VCaP (cell line): ENCODE measurements around the gene OLFML2A.

Experiments used
- H3K27ac ChIP-seq: fragments of 450-650 bp; 2 replicates; pipeline ENCODE4 v1.5.1; 2017
- CTCF ChIP-seq: fragments of 450-650 bp; conservative IDR thresholded peaks from 2 replicates; pipeline ENCODE4 v1.5.1; 2017; ENCODE audit warnings: mild to moderate bottlenecking, moderate library complexity

The OLFML2A gene

GRCh38 chr9:124780060-124780756 lies 3.3 kb downstream of the OLFML2A start:
- H3K27ac ChIP-seq, result no peak overlapping the region
- TF ChIP-seq CTCF, result no peak

DNA sequence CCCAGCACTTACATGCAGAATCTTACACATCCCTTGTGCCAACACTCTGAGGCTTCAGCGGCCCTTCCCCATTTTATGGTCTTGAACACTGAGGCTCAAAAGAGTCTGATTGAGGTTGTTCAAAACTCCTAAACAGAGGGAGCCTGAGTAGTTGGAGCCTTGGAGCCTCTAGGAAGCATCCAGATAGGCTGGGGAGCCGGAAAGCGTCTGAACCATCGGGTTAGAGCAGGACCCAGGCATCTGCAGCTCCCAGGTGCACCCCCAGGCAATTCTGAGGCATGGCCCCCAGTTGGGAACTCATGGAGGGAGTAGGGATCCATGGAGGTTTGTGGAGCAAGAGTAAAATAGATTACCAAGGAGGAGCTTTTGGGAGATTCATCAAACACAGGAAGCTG lies 3.8 kb downstream of the OLFML2A start:
- H3K27ac ChIP-seq, result no peak overlapping the region
- no peak for TF ChIP-seq CTCF

DNA sequence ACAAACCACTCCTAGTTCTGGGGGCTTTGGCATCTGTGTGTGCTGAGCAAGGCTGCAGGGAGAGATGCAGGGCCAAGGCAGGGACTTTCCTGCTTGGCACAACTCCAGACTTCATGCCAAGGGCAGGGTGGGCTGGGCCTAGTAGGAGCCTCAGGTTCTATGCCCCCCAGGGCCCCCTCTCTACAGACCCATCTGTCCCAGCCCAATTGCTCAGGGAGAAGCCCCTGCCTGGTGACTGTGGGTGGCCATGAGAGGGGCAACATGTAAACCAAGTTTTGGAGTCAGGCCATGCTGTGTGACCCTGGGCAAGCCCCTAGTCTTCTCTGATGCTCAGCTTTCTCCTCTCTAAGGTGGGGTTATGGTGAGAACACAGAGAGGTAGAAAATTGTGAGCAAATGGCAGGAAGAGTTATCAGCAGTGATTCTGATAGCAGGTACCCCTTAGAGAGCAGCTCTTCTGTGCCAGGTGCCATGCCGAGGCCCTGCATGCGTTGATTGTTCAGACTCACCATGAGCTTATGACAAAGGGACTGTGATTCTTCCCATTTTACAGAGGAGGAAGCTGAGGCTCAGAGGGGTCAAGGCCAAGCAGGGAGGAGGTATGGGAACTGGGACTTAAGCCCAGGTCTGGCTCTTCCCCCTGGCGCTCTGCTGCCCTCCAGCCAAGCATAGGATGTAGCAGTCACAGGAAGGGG lies 5.2 kb downstream of the OLFML2A start:
- H3K27ac ChIP-seq, result no peak overlapping the region
- no peak for TF ChIP-seq CTCF

DNA sequence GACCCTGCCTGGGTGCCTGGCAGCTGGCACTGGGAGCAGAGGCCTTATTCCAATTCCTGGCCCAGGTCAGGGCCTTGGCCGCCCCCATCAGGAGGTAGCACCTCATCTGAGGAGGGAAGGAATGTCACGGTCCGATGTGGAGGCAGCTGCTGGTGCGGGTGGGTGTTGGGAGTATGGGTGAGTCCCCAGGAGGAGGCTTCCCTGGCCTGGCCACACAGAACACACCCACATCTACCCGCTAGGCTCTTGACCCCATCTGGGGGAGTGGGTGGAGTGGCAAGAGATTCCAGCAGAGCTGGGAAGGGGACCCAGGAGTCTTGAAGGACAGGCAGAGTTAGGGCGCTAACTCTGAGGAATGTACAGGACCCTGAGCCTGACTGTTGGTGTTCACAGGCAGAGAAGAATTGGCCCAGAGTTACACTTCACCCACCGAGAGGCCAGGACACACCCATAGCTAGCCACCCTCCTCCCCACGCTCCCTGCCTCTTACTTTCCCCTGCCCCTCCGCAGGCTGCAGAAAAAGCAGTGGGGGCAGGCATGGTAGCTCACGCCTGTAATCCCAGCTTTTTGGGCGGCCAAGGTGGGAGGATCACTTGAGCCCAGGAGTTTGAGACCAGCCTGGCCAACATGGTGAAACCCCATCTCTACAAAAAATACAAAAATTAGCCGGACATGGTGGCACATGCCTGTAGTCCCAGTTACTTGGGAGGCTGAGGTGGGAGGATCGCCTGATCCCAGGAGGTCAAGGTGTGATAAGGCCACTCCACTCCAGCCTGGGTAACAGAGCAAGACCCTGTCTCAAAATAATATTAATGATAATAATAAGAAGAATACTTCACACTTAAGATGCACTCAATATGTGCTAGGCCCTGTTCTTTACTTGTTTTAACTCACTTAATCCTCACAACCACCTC lies 6.0 kb downstream of the OLFML2A start:
- H3K27ac ChIP-seq, result no peak overlapping the region
- no peak for TF ChIP-seq CTCF

GRCh38 chr9:124783830-124784229 lies 6.9 kb downstream of the OLFML2A start:
- H3K27ac ChIP-seq, result no peak overlapping the region
- TF ChIP-seq CTCF, result no peak

GRCh38 chr9:124784509-124784908 lies 7.6 kb downstream of the OLFML2A start:
- no peak overlapping the region for H3K27ac ChIP-seq
- TF ChIP-seq CTCF, result no peak
